HG02678 (cell line): ENCODE measurements around the gene STARD10.

Experiments used
- ATAC-seq: cut with Tn5 transposase; IDR thresholded peaks from one replicate; pipeline ENCODE4 v1.9.1; 2021; ENCODE audit warnings: mild to moderate bottlenecking, moderate library complexity; ENCODE audit not compliant: unreplicated experiment

The STARD10 gene

DNA sequence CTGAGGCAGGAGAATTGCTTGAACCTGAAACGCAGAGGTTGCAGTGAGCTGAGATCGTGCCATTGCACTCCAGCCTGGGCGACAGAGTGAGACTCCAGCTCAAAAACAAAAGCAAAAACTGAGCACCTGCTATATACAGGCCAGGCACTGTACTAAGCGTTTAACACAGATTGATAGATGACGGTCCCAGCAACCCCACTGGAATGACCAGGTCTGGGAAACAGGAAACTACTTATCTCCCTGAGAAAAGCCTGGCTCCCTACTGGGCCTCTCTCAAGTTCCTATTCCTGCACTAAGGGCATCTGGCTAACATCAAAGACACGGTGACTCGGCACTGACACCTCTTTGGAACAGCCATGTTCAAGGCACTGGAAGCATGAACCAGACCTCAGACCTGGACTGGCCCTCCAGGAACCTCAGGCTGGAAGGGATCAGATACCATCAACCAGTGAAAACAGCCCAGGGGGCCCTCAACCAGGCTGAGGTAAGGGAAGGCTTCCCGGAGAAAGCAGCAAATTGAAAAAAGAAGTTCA is 58.3 kb downstream of the STARD10 start:
- ATAC-seq: no peak

DNA sequence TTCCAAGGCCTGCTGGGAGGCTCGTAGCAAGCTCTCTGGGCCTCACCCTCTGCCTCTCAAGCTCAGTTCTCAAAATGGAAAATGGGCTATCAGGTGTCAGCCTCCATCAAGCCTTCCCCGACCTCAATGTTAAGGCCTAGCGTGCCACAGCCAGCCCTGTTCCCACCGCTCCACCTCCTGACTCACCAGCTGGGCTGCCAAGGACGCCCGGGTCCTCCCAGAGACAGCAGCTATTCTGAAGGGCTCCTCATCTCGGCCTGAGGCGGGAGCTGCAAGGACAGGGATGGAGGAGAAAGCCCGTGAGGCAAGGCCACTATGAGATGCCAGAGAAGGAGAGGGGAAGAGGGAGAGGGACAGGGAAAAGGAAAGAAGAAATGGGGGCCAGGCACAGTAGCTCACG is 61.5 kb downstream of the STARD10 start:
- ATAC-seq: no peak

DNA sequence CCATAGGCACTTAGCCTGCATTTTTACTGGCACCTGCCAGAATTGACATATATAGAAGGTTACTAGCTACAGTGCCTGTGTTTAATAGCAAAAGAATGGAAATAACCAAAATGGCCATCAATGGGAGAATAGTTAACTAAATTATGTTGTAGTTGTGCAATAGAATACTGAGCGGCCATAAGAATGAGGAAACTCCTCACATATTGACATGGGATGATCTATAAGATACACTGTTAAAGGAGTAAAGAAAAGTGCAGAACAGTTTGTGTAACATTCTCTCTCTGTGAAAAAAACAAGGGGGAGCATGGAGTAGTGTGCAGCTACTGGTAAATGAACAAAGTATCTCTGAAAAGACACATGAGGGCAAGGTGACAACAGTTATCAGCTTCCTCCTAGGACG is 63.1 kb downstream of the STARD10 start:
- no peak for ATAC-seq

DNA sequence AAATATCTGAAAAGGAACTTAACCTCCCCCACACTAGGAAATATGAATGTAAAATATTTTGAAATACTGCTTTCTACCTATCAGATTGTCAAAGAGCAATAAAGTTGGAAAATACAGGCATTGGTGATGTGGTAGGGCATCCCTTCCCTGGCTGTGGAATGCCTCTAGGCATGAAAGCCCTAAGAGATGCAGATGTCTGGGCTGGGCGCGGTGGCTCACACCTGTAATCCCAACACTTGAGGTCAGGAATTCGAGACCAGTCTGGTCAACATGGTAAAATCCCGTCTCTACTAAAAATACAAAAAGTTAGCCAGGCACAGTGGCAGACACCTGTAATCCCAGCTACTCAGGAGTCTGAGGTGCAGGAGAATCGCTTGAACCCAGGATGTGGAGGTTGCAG is 63.6 kb downstream of the STARD10 start:
- ATAC-seq: no peak

DNA sequence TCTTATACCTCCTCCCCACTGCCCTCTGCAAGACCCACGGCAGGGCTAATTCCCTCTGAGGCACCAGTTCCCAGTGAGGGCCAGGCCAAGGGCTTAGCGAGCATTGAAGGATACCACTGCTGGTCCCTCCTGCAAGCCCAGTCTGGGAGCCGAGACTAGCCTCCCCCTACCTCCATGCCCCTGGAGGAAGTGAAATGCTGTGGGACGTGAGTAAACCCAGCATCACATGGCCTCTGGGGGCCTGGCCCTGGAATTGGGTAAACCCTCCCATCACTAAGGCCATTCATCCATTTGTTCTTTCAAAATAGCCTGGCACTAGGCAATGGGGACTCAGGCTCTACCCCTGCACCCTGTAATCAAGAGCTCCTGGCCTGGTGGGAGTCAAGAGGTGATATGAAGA is 66.3 kb downstream of the STARD10 start:
- ATAC-seq: no peak

DNA sequence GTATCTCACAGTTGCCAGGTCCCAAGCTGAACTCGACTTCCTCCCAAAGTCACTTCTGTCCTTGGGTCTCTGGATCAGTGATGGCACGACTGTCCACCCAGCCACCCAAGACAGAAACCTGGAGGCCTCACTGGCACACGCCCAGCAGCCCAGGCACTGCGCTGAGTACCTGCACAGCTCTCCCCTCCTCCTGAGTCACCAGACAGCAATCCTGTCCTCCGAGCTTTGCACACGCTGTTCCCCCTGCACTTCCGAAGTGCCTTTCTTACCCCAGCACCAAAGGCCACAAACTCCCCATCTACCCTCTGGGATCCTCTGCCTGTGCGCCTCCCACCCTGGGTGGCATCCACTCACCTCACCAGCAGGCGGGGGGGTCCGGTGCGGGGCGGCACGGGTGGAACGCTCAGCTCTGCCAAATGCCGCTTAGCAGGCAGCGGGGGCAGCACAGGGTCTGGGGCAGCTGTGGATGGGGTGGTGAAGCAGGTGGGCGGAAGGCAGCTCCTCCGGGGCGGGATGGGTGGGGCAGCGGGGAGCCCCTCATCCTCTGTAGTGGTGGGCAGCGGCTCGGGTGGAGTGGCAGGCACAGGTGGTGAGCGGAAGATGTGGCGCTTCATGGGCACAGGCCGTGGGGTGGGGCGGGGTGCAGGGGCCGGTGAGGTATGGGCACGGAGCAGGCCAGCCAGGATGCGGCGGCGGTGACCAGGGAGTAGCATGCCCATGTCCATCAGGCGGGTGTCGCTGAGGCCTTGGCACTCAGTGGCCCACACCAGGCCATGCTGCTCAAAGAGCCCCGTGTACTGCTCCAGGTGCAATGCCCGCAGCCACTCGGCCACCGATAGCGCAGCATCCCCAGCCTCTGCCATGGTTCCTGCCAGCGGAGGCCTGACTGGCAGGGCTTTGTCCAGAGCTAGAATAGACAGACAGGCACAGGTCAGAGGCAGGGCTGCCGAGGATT is 67.3 kb downstream of the STARD10 start:
- ATAC-seq: no peak

DNA sequence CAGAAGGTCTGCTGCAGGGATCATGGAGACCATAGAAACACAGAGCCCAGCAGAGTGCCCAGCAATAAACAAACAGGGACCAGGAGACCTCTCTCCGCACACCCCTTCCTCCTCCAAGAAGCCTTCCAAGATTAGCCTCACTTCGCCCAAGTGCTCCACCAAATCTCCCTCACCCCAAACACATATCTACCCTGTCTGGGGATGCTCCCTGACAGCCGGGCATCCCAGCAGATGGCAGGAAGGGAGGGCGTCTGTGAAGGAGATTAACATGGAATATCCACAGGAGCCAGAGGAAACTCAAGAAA is 68.2 kb downstream of the STARD10 start:
- no peak for ATAC-seq

DNA sequence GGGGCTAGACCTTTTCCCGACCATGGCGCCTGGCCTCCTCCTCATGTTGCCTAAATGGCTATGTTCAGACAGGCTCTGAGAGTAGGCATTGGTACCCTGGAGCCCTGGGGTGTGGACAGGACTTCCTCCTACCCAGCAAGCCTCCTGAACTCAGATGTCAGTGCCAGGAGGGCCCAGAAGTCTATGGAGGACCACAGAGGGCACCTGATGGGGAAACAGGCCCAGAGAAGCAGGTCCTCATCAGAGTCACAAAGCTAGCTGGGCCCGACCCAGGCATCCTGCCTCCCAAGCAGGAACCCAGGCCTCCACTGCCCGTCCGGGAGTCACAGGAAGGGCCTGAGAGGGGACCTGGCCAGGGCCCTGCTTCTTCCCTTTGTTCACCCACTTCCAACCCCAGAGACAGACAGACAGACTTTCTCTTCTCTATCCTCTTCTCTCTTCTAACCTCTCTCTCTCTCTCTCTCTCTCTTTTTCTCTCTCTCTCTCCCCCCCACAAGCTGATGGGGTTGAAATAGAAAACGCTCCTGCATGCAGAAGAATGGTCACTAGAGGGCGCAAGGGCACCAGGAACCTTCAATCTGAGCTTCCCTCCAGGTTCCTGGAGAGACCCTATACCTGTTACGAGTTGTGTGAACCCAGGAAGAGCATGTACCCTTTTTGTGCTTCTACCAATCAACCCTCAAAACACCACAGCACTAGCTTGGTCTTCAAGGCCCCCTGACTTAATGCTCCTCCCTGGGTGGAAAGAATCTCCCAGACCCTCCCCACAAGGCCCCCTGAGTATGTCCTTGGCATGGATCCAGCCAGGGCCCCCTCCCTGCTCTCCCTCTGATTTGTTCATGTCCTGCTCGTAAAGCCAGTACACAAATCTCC is 68.8 kb downstream of the STARD10 start:
- ATAC-seq: no peak

DNA sequence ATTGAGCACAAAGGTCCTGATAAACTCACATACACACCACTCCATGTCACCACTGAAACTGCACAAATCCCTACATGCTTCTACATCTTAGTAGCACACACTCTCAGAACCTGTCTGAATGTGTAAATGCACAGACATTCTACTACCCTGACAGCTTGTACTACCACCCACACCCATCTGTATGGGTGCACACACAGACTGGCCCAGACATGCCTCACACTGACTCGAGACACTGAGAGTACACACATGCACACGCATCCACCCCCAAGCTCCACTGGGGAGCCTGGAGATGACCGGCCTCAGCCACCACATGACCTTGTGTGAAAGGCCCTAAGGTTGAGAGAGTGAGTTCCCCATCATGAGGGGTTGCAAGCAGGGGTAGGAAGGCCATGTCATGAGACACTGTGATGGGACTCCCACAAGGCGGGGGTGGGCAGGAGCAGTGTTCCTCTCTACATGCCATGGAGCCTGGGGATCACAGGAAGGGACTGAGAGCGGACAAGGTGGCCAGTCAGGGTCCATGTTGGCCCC is 69.8 kb downstream of the STARD10 start:
- ATAC-seq: no peak

DNA sequence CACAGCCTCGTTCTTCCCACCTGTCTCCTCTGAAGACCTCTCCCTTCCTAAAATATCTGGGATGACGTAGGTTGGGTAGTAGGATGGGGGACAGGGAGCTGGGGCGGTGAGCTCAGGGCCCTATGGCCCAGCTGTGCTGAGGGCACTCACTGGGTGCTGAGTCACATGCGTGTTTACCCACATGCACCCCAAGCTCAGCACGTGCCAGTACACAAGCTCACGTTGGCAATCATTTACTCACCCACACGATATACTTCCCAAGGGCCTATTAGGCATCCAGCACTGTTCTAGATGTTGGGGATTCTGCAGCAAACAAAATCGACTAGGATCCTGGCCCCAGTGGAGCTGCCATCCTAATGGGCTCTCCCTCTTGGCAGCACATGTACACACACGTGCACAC is 70.3 kb downstream of the STARD10 start:
- ATAC-seq: no peak

DNA sequence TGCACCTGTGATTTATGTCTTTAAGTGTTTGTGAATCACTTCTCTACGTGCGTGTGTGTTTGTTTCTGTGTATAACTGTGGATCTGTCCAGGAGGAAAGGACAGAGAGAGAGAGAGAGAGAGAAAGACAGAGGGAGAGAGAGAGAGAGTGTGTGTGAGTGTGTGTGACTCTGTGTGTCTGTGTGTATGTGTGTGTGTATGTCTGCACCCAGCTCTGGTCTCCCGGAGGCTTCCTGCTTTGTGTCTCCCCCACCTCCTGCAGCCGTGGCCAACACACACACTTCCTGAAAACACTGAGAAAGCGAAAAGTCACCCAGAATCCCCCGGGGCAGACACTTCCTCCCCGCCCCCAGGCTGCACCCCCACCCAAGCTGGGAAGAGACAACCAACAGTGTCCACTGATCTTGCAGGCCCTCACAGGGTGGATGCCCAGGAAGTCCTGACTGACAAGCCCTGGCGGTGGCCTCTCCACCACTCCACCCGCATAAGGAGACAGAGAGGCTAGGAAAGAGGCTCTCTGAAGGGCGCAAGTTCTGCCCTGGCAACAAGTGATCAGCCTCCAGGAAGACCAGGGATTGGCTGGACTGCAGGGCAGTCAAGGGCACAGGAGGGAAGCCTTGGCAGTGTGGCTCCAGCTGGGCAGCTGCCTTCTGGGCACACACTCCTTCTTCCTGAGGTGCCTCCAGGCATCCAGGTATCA is 71.6 kb downstream of the STARD10 start:
- peak; percentile 77 for ATAC-seq

DNA sequence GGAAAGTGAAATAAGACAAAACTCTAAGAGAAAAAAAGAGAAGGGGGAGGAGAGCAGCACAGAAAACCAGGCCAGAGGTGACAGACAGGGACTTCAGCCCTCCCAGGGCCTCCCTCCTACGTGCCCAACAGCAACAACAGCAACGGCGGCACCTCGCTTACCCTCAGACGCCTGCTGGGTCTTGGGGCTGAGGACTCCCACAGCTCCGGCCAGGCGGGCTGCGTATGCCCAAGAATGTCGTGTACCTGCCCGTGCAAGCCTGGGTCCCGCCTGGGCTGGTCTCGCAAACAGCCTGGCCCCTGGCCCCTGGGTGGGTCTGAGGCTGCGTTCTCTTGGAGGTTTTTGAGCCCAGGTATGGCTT is 72.2 kb downstream of the STARD10 start:
- ATAC-seq: no peak

DNA sequence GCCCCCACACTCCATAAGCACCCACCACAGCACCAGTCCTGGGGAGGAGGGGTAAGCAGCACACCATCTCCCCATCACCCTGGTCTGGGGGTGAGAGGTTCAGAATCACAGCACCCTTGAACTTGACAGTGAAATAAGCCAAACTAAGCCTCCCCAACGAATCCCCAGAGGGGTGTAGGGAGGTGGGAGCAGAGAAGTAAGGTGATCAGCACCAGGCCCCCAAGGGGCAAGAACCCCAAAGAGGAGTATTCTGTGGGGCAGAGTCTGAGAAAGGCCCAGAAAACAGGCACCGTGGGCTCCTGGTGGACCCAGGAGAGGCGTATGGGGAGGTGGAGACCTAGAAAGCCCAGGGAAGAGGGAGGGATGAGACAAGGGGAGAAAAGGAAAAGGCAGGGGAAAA is 72.6 kb downstream of the STARD10 start:
- no peak for ATAC-seq

DNA sequence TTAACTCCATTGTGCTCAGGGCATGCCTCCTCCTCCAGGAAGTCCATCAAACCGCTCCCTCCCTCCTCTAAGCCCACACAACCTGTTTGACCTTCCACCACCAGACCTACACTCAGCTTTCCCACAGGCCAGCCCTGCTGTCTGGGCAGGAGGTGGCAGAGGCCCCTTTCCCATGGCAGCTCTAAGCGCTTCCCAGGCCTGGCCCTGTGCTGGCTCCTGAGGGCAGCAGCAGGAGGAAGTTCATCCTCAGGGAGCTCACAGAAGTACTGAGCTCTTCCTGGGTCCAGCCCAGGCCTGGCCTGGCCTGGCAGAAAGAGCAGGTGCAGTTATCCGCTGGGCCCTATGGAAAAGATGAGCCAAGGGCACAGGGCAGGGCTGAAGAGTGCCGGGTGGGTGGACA is 73.1 kb downstream of the STARD10 start:
- no peak for ATAC-seq

DNA sequence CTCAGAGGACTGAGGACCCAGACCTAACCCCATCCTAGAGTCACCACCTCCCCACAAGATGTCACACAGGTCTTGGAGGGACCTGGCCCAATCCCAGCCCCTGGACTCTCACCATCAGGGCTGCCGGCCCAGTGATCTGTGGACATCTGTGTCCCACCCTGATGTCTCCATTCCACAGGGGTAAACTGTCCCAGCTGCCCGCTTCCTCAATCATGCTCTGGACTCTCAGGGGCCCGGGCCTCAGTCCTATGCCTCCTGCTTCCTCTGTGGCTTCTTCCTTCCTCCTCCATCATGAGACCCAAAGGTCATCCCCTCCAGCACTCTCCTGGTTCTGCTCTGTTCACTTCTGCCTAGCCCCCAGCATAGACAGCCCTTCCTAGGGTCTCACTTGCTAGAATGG is 73.8 kb downstream of the STARD10 start:
- ATAC-seq: no peak

DNA sequence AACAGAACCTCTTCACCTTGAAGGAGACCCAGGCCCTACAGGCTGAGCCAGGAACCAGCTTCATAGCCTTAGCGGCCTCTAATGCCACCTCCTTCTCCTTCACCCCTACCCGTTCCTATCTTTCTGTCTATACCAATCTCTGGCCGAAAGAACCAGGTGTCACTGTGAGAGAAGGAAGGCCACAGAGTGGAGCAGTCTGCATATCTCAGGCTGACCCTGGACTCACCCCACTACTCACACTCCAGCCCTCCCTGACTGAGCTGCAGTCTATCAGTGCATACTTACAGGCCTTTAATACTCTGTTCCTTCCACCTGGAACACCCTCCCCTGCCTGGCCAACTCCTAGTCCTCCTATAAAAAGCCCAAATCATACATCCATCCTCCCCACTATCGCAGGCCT is 74.3 kb downstream of the STARD10 start:
- ATAC-seq: no peak

DNA sequence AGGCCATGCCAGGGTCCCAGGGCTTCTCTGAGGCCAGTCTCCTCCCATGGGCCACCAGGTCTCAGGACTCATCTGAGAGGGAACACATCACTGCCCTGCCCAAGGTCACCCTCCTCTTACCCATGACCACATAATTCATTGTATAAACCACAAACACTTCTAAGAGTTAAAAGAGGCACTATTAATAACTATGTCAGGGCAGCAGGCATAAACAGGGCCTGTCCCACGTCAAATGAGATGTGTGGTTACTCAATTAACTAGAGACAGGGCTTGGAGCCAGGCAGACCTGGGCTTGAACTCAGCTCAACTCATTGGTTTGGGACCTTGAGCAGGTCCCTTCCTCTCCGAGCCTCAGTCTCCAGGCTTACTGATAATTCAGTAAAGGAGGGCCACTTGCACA is 74.7 kb downstream of the STARD10 start:
- no peak for ATAC-seq

DNA sequence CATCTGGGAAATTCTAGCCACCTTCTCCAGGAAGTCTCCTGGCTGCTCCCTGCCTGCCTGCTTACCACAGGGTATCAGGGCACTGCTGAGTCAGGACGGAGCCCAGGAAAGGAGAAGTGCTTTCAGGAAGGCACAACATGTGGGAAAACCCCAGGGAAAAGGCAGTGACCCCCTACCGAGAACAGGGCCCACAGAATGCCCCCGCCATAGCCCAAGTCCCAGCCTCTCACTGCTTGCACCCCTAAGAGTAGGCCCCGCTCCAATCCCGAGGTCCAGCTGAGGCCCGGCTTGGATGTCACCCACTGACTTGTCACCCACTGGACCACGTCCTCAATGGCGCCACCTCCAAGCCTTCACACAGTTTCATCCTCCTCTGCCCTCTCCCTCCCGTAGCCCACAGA is 75.7 kb downstream of the STARD10 start:
- no peak for ATAC-seq

DNA sequence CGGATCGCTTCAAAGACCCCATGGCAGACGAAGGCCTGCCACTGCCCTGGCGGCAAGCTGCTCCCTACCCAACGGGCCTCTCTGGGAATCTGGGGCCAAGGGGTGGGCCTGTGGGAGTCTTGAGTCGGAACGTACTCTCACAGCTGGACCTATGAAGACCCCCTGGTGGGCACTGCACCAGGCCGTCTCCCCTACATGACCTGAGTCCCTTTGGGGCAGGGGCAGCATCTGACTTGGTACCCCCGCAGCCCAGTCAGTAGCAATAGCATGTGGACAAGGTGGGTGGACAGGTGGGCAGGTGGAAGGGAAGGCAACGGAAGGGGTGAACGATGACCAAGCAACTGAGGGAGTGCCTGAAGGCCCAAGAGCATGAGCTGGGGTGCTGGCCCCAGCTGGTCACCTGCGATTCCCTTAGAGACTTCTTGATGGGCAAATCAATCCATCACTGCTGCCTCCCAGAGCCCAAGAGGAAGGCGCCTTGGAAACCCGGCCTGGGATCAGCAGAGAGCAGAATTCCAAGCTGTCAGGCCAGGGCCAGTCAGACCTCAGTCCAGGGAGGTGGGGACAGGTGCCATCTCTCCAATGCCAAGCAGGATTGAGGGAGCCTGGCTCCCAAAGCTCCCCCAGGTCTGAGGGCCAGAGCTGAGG is 76.9 kb downstream of the STARD10 start:
- no peak for ATAC-seq

DNA sequence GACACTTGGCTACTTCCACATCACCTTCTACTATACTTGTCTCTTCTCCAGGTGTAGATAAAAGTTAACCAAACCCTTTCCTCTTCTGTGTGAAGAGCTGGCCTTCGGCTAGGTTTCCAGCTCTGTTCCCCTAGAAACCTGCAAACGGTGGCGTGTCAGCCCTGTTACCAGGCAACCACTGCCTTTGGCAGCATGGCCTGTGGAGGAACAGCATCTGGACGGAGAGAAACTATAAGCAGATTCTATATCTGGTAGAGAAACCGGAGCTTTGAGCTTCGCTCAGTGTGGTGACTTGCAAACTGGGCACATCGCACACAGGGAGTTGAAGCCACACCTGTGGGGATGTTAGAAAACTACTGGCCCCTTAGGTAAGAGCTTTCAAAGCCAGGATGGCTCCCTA is 77.6 kb downstream of the STARD10 start:
- ATAC-seq: no peak

DNA sequence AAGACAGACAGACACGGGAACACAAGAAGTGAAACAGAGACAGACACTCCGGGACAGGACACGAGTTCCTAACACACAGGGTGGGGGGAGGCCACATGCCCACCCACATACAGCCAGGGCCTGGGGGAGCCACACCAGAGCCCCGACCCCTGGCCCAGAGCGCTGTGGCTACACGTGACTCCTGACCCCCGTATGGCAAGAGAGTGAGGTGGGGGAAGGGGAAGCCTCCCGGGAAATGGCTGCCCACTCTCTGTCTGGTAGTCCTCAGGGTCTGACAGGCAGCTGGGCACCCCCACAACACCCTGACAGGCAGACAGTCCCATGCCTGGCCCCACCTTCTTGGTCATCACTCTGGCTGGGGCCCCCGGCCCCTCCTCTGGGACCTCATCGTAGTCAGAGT is 81.0 kb downstream of the STARD10 start:
- ATAC-seq: no peak
